BE2C (cell line): ENCODE measurements around the gene RALGAPA2.
"Not testable (repeated sequence)": the region's sequence is repeated elsewhere in the genome, so short reads cannot be mapped to it uniquely, and the experiment has no call there.

Source experiments
- DNase-seq: peaks from one replicate; pipeline ENCODE4 v3.0.0-alpha.2; 2020
- H3K27me3 ChIP-seq: fragments of 250-450 bp; sonication (Bioruptor Pico); 2 replicates; pipeline ENCODE4 v1.5.1; 2020; ENCODE audit warnings: mild to moderate bottlenecking
- H3K36me3 ChIP-seq: fragments of 250-450 bp; sonication (Bioruptor Pico); 2 replicates; pipeline ENCODE4 v1.5.1; 2020; ENCODE audit warnings: mild to moderate bottlenecking
- H3K4me1 ChIP-seq: fragments of 250-450 bp; sonication (Bioruptor Pico); 2 replicates; pipeline ENCODE4 v1.5.1; 2020
- H3K4me3 ChIP-seq: 2 replicates; pipeline ENCODE4 v1.5.1; 2011; ENCODE audit warnings: low read depth, low read length
- H3K9me3 ChIP-seq: fragments of 250-450 bp; sonication (Bioruptor Pico); 2 replicates; pipeline ENCODE4 v1.5.1; 2020
- CTCF ChIP-seq: IDR thresholded peaks from 2 replicates; pipeline ENCODE4 v1.5.1; 2012; ENCODE audit warnings: mild to moderate bottlenecking, low read depth, low read length

The RALGAPA2 gene

GRCh38 chr20:20362774-20363433 is 349.5 kb downstream of the RALGAPA2 start:
- peak overlapping the region; percentile 41 for H3K4me3 ChIP-seq
- peak; percentile 80 for DNase-seq
- H3K27me3 ChIP-seq = peaks cover 5% of the 10 kb centered on the region

GRCh38 chr20:20360464-20360863 is 352.0 kb downstream of the RALGAPA2 start:
- DNase-seq = peak; percentile 66
- TF ChIP-seq CTCF = peak; percentile 97
- peaks cover 2% of the 10 kb centered on the region; the same call in 1 of the 2 replicates for H3K9me3 ChIP-seq
- H3K27me3 ChIP-seq = no peaks in the 10 kb centered on the region
- H3K4me1 ChIP-seq = peaks cover 11% of the 10 kb centered on the region
- no peaks in the 10 kb centered on the region for H3K36me3 ChIP-seq
- H3K4me3 ChIP-seq = no peak overlapping the region

More at GRCh38 chr20:20362774-20363433, 349.5 kb downstream of the RALGAPA2 start:
- H3K4me1 ChIP-seq = peaks cover 11% of the 10 kb centered on the region
- H3K36me3 ChIP-seq = no peaks in the 10 kb centered on the region
- peak; percentile 32 for TF ChIP-seq CTCF
- peaks cover 2% of the 10 kb centered on the region; the same call in 1 of the 2 replicates for H3K9me3 ChIP-seq

- H3K36me3 ChIP-seq = no peaks in the 10 kb centered on the region
- no peaks in the 10 kb centered on the region for H3K27me3 ChIP-seq
- peaks cover 11% of the 10 kb centered on the region for H3K4me1 ChIP-seq
- H3K4me3 ChIP-seq = no peak overlapping the region
- TF ChIP-seq CTCF = no peak
- DNase-seq = no peak
- H3K9me3 ChIP-seq = peaks cover 2% of the 10 kb centered on the region; the same call in 1 of the 2 replicates
Observed at GRCh38 chr20:20359628-20360027, 352.8 kb downstream of the RALGAPA2 start.

GRCh38 chr20:20358801-20359200 is 353.6 kb downstream of the RALGAPA2 start:
- no peak for TF ChIP-seq CTCF
- Histone ChIP-seq H3K4me3 (no peak overlapping the region), H3K36me3 (no peaks in the 10 kb centered on the region), H3K4me1 (peaks cover 11% of the 10 kb centered on the region), H3K27me3 (no peaks in the 10 kb centered on the region), H3K9me3 (no peaks in the 10 kb centered on the region; the same call in 1 of the 2 replicates)
- DNase-seq = no peak

GRCh38 chr20:20355503-20355902 is 356.9 kb downstream of the RALGAPA2 start:
- not testable (repeated sequence) for H3K36me3 ChIP-seq, H3K9me3 ChIP-seq, DNase-seq, H3K4me3 ChIP-seq, H3K27me3 ChIP-seq, H3K4me1 ChIP-seq

- H3K27me3 ChIP-seq = no peaks in the 10 kb centered on the region; the same call in 1 of the 2 replicates
Observed at GRCh38 chr20:20353576-20353975, 358.9 kb downstream of the RALGAPA2 start.

More at GRCh38 chr20:20353576-20353975, 358.9 kb downstream of the RALGAPA2 start:
- TF ChIP-seq CTCF = no peak
- Histone ChIP-seq H3K4me1 (no peaks in the 10 kb centered on the region), H3K4me3 (no peak overlapping the region), H3K36me3 (no peaks in the 10 kb centered on the region), H3K9me3 (no peaks in the 10 kb centered on the region; the same call in none of the 2 replicates)
- DNase-seq = no peak
